Skeletal muscle satellite cell (primary cell): Measurements from ENCODE around the gene B4GALT4.
"Not testable (repeated sequence)": the region's sequence is repeated elsewhere in the genome, so short reads cannot be mapped to it uniquely, and the experiment has no call there.

Source experiments
- H3K27me3 ChIP-seq: 2 replicates; pipeline ENCODE4 v1.7.0; 2013; ENCODE audit warnings: low read length; ENCODE audit not compliant: control insufficient read depth, insufficient read depth
- H3K36me3 ChIP-seq: 2 replicates; pipeline ENCODE4 v1.7.0; 2013; ENCODE audit warnings: mild to moderate bottlenecking, control low read depth, low read length; ENCODE audit not compliant: insufficient read depth
- H3K4me1 ChIP-seq: 2 replicates; pipeline ENCODE4 v1.7.0; 2013; ENCODE audit warnings: low read length; ENCODE audit not compliant: control insufficient read depth, insufficient read depth
- H3K4me2 ChIP-seq: 2 replicates; pipeline ENCODE4 v1.7.0; 2013; ENCODE audit warnings: mild to moderate bottlenecking, low read length
- H3K4me3 ChIP-seq: 2 replicates; pipeline ENCODE4 v1.7.0; 2013; ENCODE audit warnings: low read length
- H3K9ac ChIP-seq: 2 replicates; pipeline ENCODE4 v1.7.0; 2013; ENCODE audit warnings: mild to moderate bottlenecking, low read depth, low read length, moderate library complexity
- H3K9me3 ChIP-seq: replicated peaks from 2 replicates; pipeline ENCODE4 v1.7.0; 2013; ENCODE audit warnings: mild to moderate bottlenecking, control low read depth, low read length

The B4GALT4 gene

GRCh38 chr3:119170821-119171220 is 69.9 kb downstream of the B4GALT4 start:
- Histone ChIP-seq H3K36me3 (no peaks in the 10 kb centered on the region), H3K27me3 (peaks cover 3% of the 10 kb centered on the region), H3K4me3 (no peak overlapping the region), H3K9ac (no peak overlapping the region), H3K9me3 (no peaks in the 10 kb centered on the region), H3K4me1 (peaks cover under 1% of the 10 kb centered on the region), H3K4me2 (no peak overlapping the region)

DNA sequence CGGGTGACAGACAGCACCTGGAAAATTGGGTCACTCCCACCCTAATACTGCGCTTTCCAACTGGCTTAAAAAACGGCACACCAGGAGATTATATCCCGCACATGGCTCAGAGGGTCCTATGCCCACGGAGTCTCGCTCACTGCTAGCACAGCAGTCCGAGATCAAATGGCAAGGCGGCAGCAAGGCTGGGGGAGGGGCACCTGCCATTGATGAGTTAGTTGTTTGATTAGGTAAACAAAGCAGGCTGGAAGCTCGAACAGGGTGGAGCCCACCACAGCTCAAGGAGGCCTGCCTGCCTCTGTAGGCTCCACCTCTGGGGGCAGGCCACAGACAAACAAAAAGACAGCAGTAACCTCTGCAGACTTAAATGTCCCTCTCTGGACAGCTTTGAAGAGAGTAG is 75.9 kb downstream of the B4GALT4 start:
- H3K9me3 ChIP-seq, H3K4me2 ChIP-seq, H3K9ac ChIP-seq, H3K27me3 ChIP-seq, H3K4me1 ChIP-seq, H3K4me3 ChIP-seq, H3K36me3 ChIP-seq: not testable (repeated sequence)
